CD4-positive, alpha-beta T cell treated with Interleukin-12 subunit alpha and Interleukin-12 subunit beta, for 1 hour (primary cell): ENCODE results near the gene POLR2C.
A peak's percentile ranks its signal among the peaks of the same experiment; 100 is the strongest.
"Not testable (repeated sequence)": the region's sequence is repeated elsewhere in the genome, so short reads cannot be mapped to it uniquely, and the experiment has no call there.

ENCODE experiments used
- DNase-seq: peaks from one replicate; pipeline ENCODE4 v3.0.0-alpha.2; 2020

The POLR2C gene

GRCh38 chr16:57462209-57462977 is at the start of gene POLR2C:
TSS of gene POLR2C (plus strand) at chr16:57462679. CDS start at chr16:57462725, 46 bp downstream.
- DNase-seq = peak; percentile 94

- no peak for DNase-seq
Measured at GRCh38 chr16:57413301-57413730, 49.2 kb upstream of the POLR2C start.

GRCh38 chr16:57413733-57414132 is 48.7 kb upstream of the POLR2C start:
- no peak for DNase-seq

- no peak for DNase-seq
Measured at GRCh38 chr16:57416084-57416483, 46.4 kb upstream of the POLR2C start.

GRCh38 chr16:57419506-57419905 is 43.0 kb upstream of the POLR2C start:
- no peak for DNase-seq

GRCh38 chr16:57422026-57422944 is 40.2 kb upstream of the POLR2C start:
- no peak for DNase-seq

GRCh38 chr16:57423152-57423551 is 39.3 kb upstream of the POLR2C start:
- DNase-seq = no peak

- no peak for DNase-seq
Measured at GRCh38 chr16:57424583-57424982, 37.9 kb upstream of the POLR2C start.

GRCh38 chr16:57426356-57426755 is 36.1 kb upstream of the POLR2C start:
- DNase-seq = no peak

GRCh38 chr16:57427307-57427706 is 35.2 kb upstream of the POLR2C start:
- DNase-seq = no peak

GRCh38 chr16:57427824-57428223 is 34.7 kb upstream of the POLR2C start:
- DNase-seq = no peak

- DNase-seq = no peak
Measured at GRCh38 chr16:57430955-57431354, 31.5 kb upstream of the POLR2C start.

GRCh38 chr16:57432505-57432904 is 30.0 kb upstream of the POLR2C start:
- DNase-seq = no peak

GRCh38 chr16:57432989-57433388 is 29.5 kb upstream of the POLR2C start:
- no peak for DNase-seq

GRCh38 chr16:57434003-57434402 is 28.5 kb upstream of the POLR2C start:
- peak; percentile 13 for DNase-seq

- DNase-seq = no peak
Measured at GRCh38 chr16:57435838-57436237, 26.6 kb upstream of the POLR2C start.

- not testable (repeated sequence) for DNase-seq
Measured at GRCh38 chr16:57439947-57440346, 22.5 kb upstream of the POLR2C start.

GRCh38 chr16:57440551-57440950 is 21.9 kb upstream of the POLR2C start:
- DNase-seq = not testable (repeated sequence)

GRCh38 chr16:57444711-57445110 is 17.8 kb upstream of the POLR2C start:
- no peak for DNase-seq

- DNase-seq = no peak
Measured at GRCh38 chr16:57445510-57445909, 17.0 kb upstream of the POLR2C start.

- DNase-seq = peak; percentile 24
Measured at GRCh38 chr16:57446531-57447185, 15.8 kb upstream of the POLR2C start.

- peak; percentile 94 for DNase-seq
Measured at GRCh38 chr16:57447186-57447962, 15.1 kb upstream of the POLR2C start, which contains the start of the genes CIAPIN1 and COQ9. TSS of gene CIAPIN1 (minus strand) at chr16:57447385. CDS start at chr16:57440928, 6,457 bp downstream. TSS of gene COQ9 (plus strand) at chr16:57447479. CDS start at chr16:57447506, 27 bp downstream.
